HepG2 (cell line): ENCODE data around the gene EBF3. TPM values are rescaled to one million over a fixed set of nuclear protein-coding genes. Genes with fewer than 3 reads are reported as not detected.

ENCODE experiments used
- ATAC-seq: fragments of 200-7000 bp; cut with Tn5 transposase; 3 replicates; pipeline ENCODE4 v1.9.1; 2020; ENCODE audit warnings: mild to moderate bottlenecking, moderate library complexity
- BruUV-seq: library from RNA; stranded (reverse); fragments of 400-500 nt; replicated peaks from 2 replicates; lab custom pipeline; 2021; lab: Mats Ljungman, UMichigan
- CTCF ChIA-PET: fragments of 300-600 bp; formaldehyde crosslinking; extraction: SDS; loops from one replicate; lab custom pipeline; 2021; ENCODE audit warnings: low total read pairs, inconsistent platforms, low intra/inter-chr PET ratio; lab: Yijun Ruan, JAX
- POLR2A ChIA-PET: fragments of 350-600 bp; sonication (Branson Sonifier 250); formaldehyde crosslinking; loops from one replicate; lab custom pipeline; 2020; ENCODE audit warnings: antibody characterized with exemption, inconsistent platforms; lab: Yijun Ruan, JAX
- DNase-seq: peaks from one replicate; pipeline ENCODE4 v3.0.0-alpha.2; 2015; ENCODE audit warnings: low spot score
- FAIRE-seq: peaks from 3 replicates; lab custom pipeline; 2011; peaks lifted over from hg19 to GRCh38; lab: Jason Lieb, UNC
- H2AFZ ChIP-seq: one replicate; pipeline ENCODE4 v1.6.1; 2011; ENCODE audit warnings: low read length, inconsistent platforms
- H3K27ac ChIP-seq: fragments of 300-600 bp; 3 replicates; pipeline ENCODE4 v1.8.0; 2011; ENCODE audit warnings: mixed run types, mild to moderate bottlenecking, mixed read lengths, low read length, inconsistent platforms; ENCODE audit not compliant: insufficient read depth; ENCODE audit errors: extremely low read length
- H3K27me3 ChIP-seq, 2 experiments: fragments of 200-600 bp in 1 of 2; 2 replicates in 1 of 2; 3 replicates in 1 of 2; pipeline versions ENCODE4 v1.6.0 to v1.8.0; 2011; ENCODE audit warnings: low read length in 2 of 2, mild to moderate bottlenecking in 2 of 2, moderate library complexity in 2 of 2, inconsistent platforms in 1 of 2; ENCODE audit not compliant: insufficient read depth in 2 of 2, control insufficient read depth in 1 of 2
- H3K36me3 ChIP-seq, 2 experiments: fragments of 200-600 bp in 1 of 2; replicated peaks in 1 of 2; 2 replicates in 1 of 2; 3 replicates in 1 of 2; pipeline versions ENCODE4 v1.5.1 to v1.8.0; 2011; ENCODE audit warnings: low read length in 2 of 2, inconsistent platforms in 1 of 2; ENCODE audit not compliant: insufficient read depth in 2 of 2, control insufficient read depth in 1 of 2
- H3K4me1 ChIP-seq: 2 replicates; pipeline ENCODE4 v1.5.1; 2012; ENCODE audit warnings: low read length, inconsistent platforms; ENCODE audit not compliant: insufficient read depth
- H3K4me2 ChIP-seq: 2 replicates; pipeline ENCODE4 v1.6.0; 2011; ENCODE audit warnings: low read depth, low read length, inconsistent platforms
- H3K4me3 ChIP-seq, 3 experiments: fragments of 200-600 bp in 1 of 3; sonication (generic), shearing (Covaris generic) in 1 of 3; replicated peaks in 1 of 3; 2 replicates each; pipeline ENCODE4 v1.5.1; 2011 to 2016; ENCODE audit warnings: low read length in 3 of 3, inconsistent platforms in 2 of 3, low read depth in 2 of 3, mild to moderate bottlenecking in 2 of 3, control low read depth in 1 of 3, mixed read lengths in 1 of 3; ENCODE audit not compliant: insufficient read depth in 1 of 3
- H3K79me2 ChIP-seq: one replicate; pipeline ENCODE4 v1.6.1; 2011; ENCODE audit warnings: low read length, inconsistent platforms; ENCODE audit not compliant: insufficient read depth
- H3K9ac ChIP-seq: 2 replicates; pipeline ENCODE4 v1.6.0; 2011; ENCODE audit warnings: mild to moderate bottlenecking, low read depth, low read length, inconsistent platforms; ENCODE audit not compliant: insufficient read depth
- H3K9me3 ChIP-seq: 2 replicates; pipeline ENCODE4 v1.5.1; 2012; ENCODE audit warnings: mild to moderate bottlenecking, low read length
- H4K20me1 ChIP-seq: 2 replicates; pipeline ENCODE4 v1.6.0; 2011; ENCODE audit warnings: inconsistent platforms, mild to moderate bottlenecking, low read length, moderate library complexity; ENCODE audit not compliant: insufficient read depth
- EZH2 ChIP-seq: conservative IDR thresholded peaks from 2 replicates; pipeline ENCODE4 v1.6.1; 2012; ENCODE audit warnings: mild to moderate bottlenecking, low read depth, low read length, moderate library complexity
- WGBS: methylation state at CpG from one replicate; pipeline ENCODE4 v1.1.6; 2017; ENCODE audit warnings: low lambda C conversion rate; 5-methylcytosine and 5-hydroxymethylcytosine counted together
- in situ Hi-C: cut with HindIII; loops from 2 replicates; pipeline ENCODE4 v1.10.0; 2017; ENCODE audit warnings: low pct_unique_long_range_greater_than_20kb; ENCODE audit not compliant: extremely low pct_ligation_motif_present
- intact Hi-C: fragments of 100-400 bp; cut with micrococcal nuclease; formaldehyde crosslinking; loops from one replicate; pipeline ENCODE4 v1.10.0; 2022; ENCODE audit not compliant: unreplicated experiment
- polyA plus RNA-seq, 8 experiments: library from polyadenylated mRNA; depleted of rRNA in 3 of 8; stranded (reverse) in 7 of 8; unstranded in 1 of 8; fragments of >200 nt; fragmentation: Illumina TruSeq in 4 of 8; extraction: Trizol in 4 of 8; gene quantifications; 2 replicates each; pipeline versions ENCODE4 v1.2.1 to v1.2.3, GENCODE V29; 2011 to 2016; ENCODE audit warnings: low read depth in 4 of 8, missing spikeins in 1 of 8, mixed read lengths in 1 of 8; ENCODE audit not compliant: insufficient read depth in 1 of 8
- total RNA-seq, 5 experiments: library from RNA; depleted of rRNA; stranded (reverse); fragments of >200 nt; fragmentation: Illumina TruSeq; extraction: Trizol; gene quantifications; 2 replicates each; pipeline ENCODE4 v1.2.3, GENCODE V29; 2016; ENCODE audit warnings: low read depth in 1 of 5
- TF ChIP-seq, protein P1 (sequence below): sonication (generic); formaldehyde crosslinking; conservative IDR thresholded peaks from 2 replicates; pipeline ENCODE4 v1.4.0; 2020; ENCODE audit warnings: missing genetic modification reagents

The EBF3 gene
- total and polyA plus RNA-seq, 2 of the 13 experiments (the other 11 are each of a cell fraction or from before 2014, with no cell fraction given) = not detected

DNA sequence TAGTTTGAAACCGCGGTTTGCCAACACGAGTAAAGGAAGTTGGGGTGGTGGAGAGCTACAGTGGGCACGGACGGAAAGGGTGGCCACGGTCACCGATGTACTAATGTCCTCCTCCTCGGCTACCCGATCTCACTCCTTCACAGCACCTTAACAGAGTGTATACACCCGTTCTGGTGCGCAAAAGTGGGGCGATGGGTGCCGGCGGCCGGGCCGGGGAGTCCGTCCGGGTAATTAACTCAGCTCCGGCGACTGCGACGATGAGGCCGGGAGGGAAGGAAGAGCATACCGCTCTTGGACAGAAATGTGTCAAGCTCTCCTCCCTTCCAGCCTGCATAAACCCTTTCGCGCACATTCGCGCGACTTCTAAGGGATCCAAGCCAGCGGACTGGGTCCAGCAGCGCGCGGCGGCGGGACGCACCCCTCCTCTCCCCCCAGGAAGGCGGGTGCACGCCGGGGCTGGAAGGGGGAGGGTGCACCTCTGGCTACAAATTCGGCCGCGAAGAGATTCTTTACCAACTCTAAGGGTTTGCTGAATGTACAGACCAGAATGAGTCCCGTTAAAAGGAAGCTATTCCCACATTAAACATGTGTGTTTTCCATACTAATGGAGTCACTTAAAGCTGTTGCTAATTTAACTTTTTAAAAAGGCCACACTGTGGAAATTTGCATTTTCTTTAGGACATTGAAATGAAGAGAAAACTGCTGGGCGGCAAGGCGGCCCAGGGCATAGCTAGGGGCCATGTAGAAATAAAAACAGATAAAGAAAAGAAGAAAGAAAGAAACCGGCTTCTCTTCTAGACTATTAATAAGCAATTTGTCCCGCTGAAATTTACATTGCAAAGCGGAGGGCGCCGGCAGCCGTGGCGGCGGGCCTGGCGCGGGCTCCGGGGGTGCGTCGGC lies 6.6 kb upstream of the EBF3 start:
- in situ Hi-C loops = loop anchor here (5.0 to 25.0 kb wide), 3 partner anchors 83 to 1708 kb away; no protein-coding TSS in a partner anchor
- TF ChIP-seq, protein P1, sequence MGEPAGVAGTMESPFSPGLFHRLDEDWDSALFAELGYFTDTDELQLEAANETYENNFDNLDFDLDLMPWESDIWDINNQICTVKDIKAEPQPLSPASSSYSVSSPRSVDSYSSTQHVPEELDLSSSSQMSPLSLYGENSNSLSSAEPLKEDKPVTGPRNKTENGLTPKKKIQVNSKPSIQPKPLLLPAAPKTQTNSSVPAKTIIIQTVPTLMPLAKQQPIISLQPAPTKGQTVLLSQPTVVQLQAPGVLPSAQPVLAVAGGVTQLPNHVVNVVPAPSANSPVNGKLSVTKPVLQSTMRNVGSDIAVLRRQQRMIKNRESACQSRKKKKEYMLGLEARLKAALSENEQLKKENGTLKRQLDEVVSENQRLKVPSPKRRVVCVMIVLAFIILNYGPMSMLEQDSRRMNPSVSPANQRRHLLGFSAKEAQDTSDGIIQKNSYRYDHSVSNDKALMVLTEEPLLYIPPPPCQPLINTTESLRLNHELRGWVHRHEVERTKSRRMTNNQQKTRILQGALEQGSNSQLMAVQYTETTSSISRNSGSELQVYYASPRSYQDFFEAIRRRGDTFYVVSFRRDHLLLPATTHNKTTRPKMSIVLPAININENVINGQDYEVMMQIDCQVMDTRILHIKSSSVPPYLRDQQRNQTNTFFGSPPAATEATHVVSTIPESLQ (CRISPR knock-in tag) = no peak
- TF ChIP-seq EZH2 = peak; percentile 66
- TF ChIP-seq, all 625 proteins: peak for 1
- Histone ChIP-seq H3K27ac (no peak overlapping the region), H4K20me1 (peaks cover 3% of the 10 kb centered on the region; the same call in 1 of the 2 replicates), H3K4me3 (peak overlapping the region in 1 of 3 experiments; percentile 59; a peak in 1 of 6 replicates), H3K9ac (no peak overlapping the region), H3K4me2 (peak overlapping the region; percentile 63; the same call in 1 of the 2 replicates), H3K4me1 (no peaks in the 10 kb centered on the region), H3K79me2 (no peaks in the 10 kb centered on the region), H2AFZ (no peak overlapping the region), H3K27me3 (peaks cover 6 to 67% of the 10 kb centered on the region in 2 experiments), H3K9me3 (no peaks in the 10 kb centered on the region), H3K36me3 (no peaks in the 10 kb centered on the region)
- ChIA-PET POLR2A (no interaction called here), CTCF (interaction anchor here (1.4 to 2.0 kb wide), 2 partner anchors 82 to 939 kb away, joined by 9 to 15 read pairs; no protein-coding TSS in a partner anchor)
- FAIRE-seq = no peak
- no peak for ATAC-seq
- BruUV-seq = no TSS peak
- DNase-seq = no peak
- intact Hi-C loops = loop anchor here (1.0 kb wide), 2 partner anchors 81 to 939 kb away; no protein-coding TSS in a partner anchor
- 21% methylated on average over 45 of the region's 58 CpGs for WGBS
